HEK293T (cell line): Measurements from ENCODE around the gene ANKRD9.

Experiments used
- BHLHE40 ChIP-seq: fragments of 450-650 bp; IDR thresholded peaks from 2 replicates; pipeline ENCODE4 v1.6.1; 2016; ENCODE audit warnings: mild to moderate bottlenecking, moderate library complexity, borderline replicate concordance
- CTBP1 ChIP-seq: fragments of 450-650 bp; IDR thresholded peaks from 2 replicates; pipeline ENCODE4 v1.6.1; 2016; ENCODE audit warnings: borderline replicate concordance
- FOXA1 ChIP-seq: fragments of 450-650 bp; IDR thresholded peaks from 2 replicates; pipeline ENCODE4 v1.6.1; 2016; ENCODE audit warnings: mild to moderate bottlenecking
- HDGF ChIP-seq: fragments of 450-650 bp; IDR thresholded peaks from 2 replicates; pipeline ENCODE4 v1.6.1; 2017; ENCODE audit warnings: antibody characterized with exemption, borderline replicate concordance
- NFRKB ChIP-seq: fragments of 450-650 bp; IDR thresholded peaks from 2 replicates; pipeline ENCODE4 v1.6.1; 2016; ENCODE audit warnings: mild to moderate bottlenecking, moderate library complexity
- SP1 ChIP-seq: fragments of 450-650 bp; IDR thresholded peaks from 2 replicates; pipeline ENCODE4 v1.6.1; 2017
- ZNF384 ChIP-seq: fragments of 450-650 bp; IDR thresholded peaks from 2 replicates; pipeline ENCODE4 v1.6.1; 2016
- TF ChIP-seq, protein P1 (sequence below): fragments of 450-650 bp; IDR thresholded peaks from 2 replicates; pipeline ENCODE4 v1.6.1; 2016

DNA sequence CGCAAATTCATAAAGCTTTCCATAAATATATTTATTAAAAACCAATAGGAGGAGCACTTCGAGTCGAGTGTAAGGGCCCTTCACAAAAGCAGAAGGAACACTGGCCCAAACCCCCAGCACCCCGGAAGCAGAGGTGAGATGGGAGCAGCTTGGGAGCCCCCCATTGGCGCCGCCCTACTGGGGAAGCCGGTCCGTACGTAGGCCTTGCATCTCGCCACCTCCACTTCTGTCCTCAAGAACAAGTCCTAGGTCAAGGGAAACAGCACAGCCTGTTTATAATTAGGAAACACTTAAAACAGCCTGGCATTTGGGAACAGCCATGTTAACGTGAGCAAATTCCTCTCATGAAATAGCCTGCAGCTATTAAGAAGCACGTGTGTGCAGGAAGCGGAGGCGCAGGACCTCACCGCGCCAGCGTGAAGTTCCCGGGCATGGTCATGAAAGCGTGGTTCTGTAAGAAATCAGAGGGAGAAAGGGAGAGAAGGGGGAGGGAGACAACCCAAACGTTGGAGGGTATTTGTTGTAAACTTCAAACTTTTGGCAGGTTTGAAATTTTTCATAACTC lies 7.7 kb downstream of the ANKRD9 start:
- TF ChIP-seq HDGF (no peak), CTBP1 (no peak), FOXA1 (no peak), SP1 (no peak), ZNF384 (no peak), NFRKB (no peak), BHLHE40 (no peak)
- TF ChIP-seq, protein P1, sequence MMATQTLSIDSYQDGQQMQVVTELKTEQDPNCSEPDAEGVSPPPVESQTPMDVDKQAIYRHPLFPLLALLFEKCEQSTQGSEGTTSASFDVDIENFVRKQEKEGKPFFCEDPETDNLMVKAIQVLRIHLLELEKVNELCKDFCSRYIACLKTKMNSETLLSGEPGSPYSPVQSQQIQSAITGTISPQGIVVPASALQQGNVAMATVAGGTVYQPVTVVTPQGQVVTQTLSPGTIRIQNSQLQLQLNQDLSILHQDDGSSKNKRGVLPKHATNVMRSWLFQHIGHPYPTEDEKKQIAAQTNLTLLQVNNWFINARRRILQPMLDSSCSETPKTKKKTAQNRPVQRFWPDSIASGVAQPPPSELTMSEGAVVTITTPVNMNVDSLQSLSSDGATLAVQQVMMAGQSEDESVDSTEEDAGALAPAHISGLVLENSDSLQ: no peak
